Fibroblast of gingiva (primary cell): Measurements from ENCODE around the gene C19orf12.
A peak's percentile ranks its signal among the peaks of the same experiment; 100 is the strongest.

Experiments used
- DNase-seq: peaks from one replicate; pipeline ENCODE4 v3.0.0-alpha.2; 2011; ENCODE audit warnings: low read depth

The C19orf12 gene

DNA sequence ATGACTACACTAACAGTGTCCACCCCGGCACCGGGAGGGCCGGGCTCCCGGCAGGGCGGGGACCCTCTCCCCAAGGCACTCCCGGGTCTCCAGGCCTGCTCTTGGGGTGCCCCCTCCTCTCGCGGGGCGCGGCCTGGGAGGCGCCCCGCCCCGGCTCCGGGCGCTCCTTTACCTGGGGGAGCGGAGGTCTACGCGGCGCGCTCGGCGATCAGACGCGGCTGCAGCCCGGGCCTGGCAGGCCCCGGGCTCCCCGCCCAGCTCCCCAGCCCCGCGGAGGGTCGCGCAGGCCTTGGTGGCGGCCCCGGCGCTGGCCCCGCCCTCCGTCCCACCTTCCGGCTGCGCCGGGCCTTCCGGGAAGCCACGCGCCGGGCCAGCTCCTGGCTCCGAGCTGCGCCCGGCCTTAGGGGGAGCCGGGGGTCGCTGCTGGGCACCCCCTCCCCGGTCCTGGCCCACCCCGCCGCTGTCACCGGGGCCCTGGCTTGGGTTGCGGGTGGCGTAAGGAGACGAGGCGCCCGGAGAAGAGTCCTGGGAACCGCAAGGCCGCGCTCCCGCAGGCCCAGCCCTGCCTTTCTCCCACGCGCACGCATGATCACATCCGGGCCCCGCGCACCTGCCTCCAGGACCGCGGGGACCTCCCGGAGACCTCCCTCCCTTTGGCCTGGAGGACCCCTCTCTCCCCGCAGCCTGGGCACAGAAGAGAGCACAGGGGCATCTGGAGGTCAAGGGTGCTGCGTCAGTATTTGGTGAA lies at the start of gene C19orf12:
TSS of gene C19orf12 (minus strand) at position 309 of the 748 bp plus-strand sequence. CDS start 6,848 bp downstream, outside the sequence.
- DNase-seq: peak; percentile 45

DNA sequence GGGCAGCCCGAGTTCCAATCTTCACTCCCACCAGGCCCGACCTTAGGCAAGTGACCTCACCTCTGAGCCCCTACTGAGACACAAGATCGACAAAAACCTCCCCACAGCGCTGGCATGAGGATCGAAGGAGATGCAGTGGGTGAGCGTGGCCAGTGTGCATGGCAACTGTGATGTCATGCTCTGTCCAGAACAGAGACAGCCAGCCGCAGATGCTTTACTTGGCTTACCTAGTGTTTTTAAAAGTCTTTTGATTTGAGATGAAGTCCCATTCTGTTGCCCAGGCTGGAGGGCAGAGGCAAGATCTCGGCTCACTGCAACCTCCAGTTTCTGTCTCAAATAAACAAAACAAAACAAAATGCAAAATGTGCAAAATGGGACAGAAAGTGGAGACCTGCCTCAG lies 49.3 kb upstream of the C19orf12 start:
- no peak for DNase-seq

DNA sequence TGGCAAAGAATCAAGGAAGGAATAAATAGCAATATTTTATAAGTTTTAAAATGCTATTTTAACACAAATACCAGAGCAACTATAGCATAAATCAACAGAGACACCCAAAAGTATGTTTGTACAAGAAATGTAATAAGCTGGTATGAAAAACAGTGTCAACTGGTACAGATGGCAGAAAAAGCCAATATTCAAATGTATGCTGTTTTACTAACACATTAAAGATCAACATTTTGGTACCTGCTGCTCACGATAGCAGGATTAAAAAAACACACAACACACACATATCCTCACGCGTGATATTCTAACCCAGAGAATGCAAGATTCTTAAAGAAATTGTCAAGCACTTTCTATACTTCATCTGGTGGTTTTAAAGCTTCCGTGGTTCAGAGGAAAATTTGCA lies 48.1 kb upstream of the C19orf12 start:
- no peak for DNase-seq

DNA sequence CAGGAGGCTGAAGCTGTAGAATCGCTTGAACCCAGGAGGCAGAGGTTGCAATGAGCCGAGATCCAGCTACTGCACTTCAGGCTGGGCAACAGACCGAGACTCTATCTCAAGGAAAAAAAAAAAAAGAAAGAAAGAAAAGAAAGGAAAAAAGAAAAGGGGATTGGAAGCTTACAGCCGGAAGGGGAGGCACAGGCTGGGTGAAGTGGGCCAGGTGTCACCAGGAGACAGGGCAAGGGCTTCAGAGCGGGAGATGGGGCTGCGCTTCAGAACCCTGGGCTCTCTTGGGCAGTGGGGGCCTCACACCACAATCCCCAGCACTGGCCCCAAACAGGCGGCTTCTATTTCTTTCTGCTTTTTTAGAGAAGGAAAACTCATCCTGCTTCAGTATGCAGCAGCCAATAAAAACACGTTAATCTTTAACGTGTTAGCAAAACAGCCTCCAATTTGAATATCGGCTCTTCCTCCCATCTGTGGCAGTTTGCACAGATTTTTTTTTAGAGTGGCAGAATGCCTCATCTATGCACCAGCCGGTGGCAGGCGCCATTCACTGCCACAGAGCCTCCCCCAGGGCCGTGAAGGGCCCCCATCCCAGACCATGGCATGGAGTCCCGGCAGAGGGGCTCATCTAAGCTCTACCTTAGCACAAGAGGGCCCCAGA lies 46.6 kb upstream of the C19orf12 start:
- DNase-seq: no peak

DNA sequence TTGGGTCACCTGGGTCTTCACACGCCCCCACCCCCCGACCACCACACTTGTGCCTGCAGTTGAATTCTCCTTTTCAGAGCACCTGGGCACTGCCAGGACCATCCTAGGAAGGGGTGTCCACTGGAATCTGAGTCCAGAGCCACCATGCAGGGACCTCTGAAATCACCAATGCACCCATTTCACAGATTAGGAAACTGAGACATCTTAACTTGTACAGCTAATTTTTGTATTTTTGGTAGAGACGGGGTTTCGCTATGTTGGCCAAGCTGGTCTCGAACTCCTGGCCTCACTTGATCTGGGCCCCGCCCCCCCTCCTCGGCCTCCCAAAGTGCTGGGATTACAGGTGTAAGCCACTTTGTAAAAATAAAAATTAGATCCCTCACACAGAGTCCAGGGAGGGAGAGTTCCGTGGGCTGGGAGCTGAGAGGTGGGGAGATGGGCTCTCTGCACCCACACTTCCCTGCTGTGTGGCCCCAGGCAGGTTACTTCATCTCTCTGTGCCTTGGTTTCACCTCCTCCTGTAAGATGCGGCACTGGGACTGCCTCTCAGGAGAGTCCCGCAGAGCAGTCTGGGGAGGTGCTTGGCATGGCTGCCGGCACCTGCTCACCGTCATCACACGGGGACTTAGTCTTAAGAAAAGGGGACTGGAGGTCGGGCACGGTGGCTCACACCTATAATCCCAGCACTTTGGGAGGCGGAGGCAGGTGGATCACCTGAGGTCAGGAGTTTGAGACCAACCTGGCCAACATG lies 45.9 kb upstream of the C19orf12 start:
- no peak for DNase-seq

DNA sequence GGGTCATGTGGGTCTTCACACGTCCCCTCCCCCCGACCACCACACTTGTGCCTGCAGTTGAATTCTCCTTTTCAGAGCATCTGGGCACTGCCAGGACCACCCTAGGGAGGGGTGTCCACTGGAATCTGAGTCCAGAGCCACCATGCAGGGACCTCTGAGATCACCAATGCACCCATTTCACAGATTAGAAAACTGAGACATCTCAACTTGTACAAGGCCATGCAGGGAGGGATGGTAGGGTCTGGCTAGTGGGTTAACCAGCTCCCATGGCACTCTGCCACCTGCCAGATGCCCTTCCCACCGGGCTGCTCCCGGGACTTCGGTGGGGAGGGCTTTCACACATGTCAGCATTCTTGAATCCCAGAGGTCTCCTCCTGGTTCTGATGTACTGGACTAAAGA lies 44.3 kb upstream of the C19orf12 start:
- no peak for DNase-seq

DNA sequence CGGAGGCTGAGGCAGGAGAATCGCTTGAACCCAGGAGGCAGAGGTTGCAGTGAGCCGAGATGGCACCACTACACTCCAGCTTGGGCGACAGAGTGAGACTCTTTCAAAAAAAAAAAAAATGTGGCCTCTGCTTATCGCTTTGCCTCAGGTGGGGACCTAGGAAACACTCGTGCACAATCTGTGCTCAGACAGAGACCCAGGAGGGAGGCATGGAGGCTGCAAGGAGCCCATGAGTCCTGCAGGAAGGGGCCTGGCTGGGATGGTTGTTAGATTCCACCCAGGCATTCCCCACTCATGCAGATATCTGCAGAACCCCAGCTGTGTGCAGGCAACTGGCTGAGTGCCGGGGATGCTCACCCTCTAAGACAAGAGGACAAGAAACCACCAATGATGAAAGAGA lies 43.8 kb upstream of the C19orf12 start:
- no peak for DNase-seq

DNA sequence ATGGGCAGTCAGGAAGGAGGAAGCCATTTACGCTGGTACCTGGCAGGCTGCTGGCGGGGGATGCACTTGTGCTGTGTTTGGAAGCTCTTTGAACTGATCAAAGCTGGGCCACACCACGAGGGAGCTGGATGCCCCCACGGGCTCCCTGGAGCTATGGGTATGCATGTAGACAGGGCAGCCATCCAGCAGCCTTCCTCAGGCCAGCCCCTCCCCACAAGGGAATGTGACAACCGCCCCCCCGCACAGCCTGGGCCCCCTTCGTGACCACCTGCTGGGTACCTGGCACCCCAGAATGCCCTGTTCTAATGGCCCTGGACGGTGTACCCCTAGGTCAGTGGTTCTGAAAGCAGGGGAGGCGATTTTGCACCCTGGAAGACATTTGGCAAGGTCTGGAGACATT lies 42.5 kb upstream of the C19orf12 start:
- DNase-seq: no peak

DNA sequence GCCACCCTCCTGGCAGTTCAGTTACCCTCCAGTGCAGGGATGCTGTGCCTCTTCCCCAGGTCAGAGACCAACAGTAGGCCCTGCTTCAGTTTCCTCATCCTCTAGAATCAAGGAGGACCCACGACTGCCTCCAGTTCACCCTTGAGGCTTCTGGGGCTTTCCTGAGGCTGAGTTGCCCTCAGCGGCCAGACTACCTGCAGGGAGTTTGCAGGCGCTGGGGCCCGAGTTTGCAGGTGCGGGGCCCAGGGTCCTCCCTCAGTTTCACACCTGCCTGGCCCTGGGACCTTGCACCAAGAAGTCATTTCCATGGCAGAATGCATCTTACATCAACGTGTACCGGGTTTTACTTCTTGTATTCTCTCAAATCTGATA lies 38.9 kb upstream of the C19orf12 start:
- DNase-seq: no peak

DNA sequence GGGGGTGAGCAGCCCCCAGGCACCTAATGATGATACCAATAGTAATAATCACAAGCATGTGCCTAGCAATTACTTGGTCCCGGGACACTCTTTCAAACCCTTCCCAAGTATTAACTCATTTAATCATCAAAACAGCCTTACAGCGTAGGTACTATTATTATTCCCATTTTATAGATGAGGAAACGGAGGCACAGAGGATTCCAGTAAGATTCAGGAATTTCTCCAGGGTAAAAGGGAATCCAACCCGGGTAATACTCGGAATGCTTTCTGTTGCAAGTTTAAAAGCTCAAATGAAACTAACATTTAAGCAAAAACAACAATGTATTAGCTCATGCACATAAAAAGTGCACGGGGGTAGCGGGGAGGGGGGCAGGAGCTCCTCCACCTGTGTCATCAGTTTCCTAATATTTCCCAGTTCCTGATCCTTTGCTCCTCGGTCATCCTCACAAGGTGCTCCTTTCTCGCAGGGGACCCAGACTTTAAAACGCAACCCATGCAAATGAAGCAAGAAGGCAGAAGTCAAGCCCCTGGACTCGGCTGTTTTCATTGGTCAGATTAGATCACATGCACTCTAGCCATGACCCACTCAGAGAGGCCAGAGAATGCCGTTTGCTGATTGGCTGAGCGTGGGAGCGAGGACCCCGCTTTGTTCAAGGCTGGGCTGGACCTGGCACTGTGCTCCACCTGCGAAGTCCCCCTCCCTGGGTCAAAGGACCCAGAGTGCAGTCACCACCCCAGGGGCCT lies 38.3 kb upstream of the C19orf12 start:
- DNase-seq: no peak

DNA sequence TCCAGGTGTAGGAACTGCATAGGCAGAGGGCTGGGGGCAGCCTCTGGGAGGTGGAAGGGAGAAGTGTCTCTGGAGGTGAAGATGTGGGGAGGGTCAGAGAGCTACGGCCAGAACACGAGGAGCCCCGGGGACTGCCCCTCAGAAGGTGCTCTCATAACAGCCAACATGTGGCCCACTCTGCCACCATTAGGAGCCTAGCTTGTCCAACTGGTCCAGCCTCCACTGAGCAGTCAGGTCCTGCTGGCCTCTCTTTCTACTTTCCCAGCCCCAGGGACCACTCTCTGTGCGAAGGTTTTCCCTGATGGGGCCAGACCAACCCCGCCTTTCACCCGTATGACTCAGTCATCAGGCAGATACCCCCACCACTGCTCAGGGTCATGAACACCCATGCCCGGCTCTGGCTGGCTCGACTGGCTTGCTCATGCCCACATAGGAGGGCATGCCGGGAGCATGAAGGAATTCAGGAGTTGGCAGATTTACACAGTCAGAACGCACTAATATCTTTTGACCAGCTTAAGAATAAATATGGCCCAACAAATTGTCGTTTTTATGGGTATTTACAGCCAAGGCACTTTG lies 37.5 kb upstream of the C19orf12 start:
- no peak for DNase-seq

DNA sequence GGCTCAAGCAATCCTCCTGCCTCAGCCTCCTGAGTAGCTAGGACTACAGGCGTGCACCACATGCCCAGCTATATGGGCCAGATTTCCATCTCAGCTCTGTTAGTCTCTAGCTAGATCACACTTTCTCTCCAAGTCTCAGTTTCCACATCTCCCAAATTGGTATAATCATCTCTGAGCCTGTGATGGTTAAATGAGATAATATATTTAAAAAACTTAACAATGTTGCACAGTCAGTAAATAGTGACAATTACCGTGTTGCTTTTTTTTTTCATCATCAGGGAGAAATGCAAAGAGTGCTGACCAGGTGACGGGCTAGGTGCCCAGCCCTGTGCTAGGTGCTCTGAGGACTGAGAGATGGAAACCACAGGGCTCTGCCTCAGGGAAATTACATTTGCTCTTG lies 36.9 kb upstream of the C19orf12 start:
- DNase-seq: no peak

DNA sequence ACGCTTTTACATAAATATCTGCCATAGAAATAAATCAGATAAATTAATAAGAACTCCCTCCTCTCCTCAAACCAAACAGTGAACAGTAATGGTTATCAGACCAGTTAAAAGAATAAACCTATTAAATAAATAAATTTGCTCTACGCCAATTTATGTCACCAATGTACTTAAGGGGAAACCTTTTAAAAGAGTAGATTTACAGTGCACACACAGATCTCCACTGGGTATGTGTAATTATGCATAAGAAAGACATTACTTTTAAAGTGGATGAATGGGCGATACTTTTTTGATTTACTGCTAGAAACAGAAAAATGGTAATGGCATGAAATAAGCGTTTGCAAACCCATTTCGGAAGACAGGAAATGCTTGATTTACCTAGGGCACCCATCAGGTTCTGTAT lies 34.9 kb upstream of the C19orf12 start:
- no peak for DNase-seq

DNA sequence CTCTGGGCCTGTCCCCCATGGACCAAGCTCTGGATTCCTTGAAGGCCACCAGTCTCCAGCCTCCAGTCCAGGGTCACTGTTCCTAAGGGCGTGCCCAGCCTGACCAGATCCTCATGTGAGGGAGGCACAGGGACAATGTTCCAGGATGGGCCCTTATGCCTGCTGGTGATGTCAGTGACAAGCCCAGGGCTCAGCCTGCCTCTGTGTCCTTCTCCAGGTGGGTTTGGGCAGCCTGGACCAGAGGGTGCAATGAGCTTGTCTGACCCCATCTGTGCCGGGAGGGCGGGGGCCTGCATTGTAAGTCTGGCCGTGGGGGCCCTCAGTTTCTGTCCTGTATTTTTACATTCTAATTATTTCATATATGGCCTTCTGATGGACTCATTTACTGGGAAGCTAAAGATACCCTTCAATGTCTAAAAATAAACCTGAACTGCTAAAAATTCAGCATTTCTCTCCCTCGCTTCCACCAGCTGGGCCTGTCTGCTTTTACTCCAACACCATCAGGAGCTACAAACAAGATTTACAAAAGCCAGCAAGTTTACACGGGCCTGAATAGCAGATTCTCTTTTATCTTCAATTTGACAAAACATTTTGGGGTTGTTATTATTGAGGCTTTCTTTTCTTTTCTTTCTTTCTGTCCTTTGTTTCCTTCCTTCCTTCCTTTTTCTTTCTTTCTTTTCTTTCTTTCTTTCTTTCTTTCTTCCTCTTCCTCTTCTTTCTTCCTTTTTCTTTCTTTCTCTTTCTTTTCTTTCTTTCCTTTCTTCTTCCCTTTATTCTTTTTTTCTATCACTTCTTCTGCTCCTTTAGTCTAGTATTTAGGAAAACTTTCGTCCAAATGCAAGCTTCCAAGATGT lies 34.2 kb upstream of the C19orf12 start:
- DNase-seq: no peak

DNA sequence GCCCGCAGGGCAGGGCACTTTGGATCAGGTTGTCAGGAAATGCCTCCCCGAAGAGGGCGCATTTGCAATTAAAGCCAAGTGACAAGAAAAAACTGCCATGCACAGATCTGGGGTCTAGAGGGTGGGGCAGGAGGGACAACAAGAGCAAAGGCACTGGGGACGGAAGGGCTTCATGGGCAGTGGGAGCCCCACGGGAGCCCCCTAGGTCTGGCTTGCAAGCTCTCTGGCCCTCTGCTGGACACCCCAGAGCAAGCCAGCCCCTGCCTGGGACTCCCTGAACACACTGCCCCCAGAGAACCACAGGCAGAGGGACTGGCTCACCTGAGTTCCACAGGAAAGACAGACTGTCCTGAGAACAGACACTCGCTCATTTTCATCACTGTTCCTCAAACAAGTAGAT lies 30.2 kb upstream of the C19orf12 start:
- DNase-seq: no peak

DNA sequence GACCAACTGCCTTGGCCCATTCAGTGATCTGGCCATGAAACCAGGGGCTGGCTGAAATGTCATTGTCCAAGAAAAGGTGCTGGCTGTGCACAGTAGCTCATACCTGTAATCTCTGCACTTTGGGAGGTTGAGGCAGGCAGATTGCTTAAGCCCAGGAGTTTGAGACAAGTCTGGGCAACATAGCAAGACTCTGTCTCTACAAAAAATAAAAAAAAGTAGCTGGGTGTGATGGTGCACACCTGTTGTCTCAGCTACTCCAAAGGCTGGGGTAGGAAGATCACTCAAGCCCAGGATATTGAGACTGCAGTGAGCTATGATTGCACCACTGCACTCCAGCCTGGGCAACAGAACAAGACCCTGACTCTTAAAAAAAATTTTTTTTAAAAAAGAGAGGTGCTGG lies 28.6 kb upstream of the C19orf12 start:
- no peak for DNase-seq

DNA sequence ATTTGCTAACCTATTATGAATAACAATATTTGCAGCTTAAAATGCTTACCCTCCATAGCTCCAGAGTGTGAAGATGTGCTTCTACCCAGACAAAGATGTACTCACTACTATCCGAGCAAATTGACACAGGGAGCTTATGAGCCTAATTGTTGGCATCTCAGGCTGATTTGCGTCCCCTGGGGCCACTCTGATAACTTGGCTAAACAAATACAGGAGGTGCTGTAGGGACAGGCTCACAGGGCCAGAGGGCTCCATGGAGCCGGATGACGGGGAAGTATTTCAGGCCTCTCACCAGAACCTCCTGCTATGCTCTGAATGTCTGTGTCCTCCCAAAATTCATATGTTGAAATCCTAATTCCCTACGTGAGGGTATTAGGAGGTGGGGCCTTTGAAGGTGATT lies 26.7 kb upstream of the C19orf12 start:
- no peak for DNase-seq

DNA sequence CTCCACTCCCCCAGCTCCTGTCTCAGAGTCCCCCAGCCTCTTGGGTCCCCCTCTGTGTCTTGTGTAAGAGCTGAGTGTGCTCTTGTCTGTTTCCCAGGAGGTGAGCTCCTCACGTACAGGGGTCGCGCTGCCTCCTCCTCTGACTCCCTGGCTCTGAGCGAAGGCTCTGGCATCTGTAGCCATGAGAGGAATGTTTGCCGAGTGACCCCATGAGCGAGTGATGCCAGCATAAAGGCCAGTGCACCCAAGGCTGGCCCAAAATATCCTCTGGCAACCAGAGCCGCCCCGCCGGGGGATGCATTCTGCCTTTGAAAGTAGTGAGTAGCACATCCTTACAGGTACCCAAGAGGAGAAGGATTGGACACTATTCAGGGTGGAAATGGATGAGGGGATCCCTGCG lies 26.2 kb upstream of the C19orf12 start:
- no peak for DNase-seq

DNA sequence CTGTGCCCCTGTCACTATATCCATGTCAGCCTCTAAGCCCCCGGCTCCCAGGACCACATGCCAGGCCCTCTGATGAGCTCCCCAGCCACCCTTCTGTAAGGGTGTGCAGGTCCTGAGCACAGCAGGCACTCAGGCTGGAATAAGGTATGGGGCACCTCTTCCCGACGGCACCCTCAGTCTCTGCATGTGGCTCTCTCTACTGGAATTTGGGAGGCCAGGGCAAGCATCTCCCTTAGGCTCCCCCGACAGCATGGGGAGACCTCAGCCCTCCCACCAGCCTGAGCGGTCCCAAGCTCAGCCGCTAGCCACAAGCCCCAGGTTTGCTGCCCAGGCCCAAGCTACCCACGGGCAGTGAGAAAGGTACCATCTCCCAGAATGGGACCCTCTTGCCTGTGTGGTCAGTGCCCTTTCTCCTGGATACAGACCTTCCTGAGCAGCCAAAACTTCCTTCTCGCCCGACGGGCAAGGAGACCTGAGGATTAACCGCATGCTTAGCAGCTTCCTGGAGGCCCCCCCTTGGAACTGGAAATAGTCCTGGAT lies 22.5 kb upstream of the C19orf12 start:
- no peak for DNase-seq

DNA sequence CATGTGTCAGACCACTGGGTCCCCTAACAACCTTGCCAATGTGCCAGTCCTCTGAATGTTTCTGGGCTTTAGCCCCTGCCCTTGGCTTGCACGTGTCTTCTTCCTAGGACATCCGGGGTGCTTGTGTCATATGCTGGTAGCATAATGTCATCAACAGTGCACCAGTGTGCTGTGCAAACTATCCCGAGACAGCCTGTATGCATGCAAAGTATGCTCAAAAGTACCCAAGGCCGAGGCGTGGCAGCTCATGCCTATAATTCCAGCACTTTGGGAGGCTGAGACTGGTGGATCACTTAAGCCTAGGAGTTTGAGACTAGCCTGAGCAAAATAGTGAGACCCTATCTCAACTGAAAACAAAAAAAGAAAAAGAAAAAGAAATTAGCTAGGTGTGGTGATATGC lies 20.8 kb upstream of the C19orf12 start:
- no peak for DNase-seq

DNA sequence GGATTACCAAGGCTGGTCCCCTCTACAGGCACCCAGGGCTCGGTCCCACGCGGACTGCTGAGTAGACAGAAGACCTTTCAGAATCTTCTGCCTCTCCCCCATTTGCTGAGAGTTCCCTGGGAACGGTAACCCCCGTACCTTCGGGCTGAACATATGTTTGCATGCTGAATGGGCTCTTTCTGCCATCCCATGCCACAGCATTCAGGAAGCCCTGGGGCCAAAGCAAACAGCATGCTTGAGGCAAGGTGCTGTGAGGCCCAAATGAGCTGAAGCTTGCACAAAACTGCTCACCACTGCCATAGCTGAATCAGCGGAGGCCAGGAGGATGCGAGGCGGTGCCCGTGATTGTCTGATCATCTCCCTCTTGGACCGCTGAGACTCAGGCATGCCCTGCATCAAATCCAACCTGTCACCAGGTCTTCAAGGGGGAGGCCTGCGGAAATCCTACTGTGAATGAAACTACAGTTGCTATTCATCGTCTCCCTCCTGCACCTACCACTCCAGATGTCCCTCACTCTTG lies 16.3 kb upstream of the C19orf12 start:
- no peak for DNase-seq
